ENCODE data around the gene CCDC87.
A peak's percentile ranks its signal among the peaks of the same experiment; 100 is the strongest.
"Not testable (repeated sequence)": the region's sequence is repeated elsewhere in the genome, so short reads cannot be mapped to it uniquely, and the experiment has no call there.

CCDC87 gene

DNA sequence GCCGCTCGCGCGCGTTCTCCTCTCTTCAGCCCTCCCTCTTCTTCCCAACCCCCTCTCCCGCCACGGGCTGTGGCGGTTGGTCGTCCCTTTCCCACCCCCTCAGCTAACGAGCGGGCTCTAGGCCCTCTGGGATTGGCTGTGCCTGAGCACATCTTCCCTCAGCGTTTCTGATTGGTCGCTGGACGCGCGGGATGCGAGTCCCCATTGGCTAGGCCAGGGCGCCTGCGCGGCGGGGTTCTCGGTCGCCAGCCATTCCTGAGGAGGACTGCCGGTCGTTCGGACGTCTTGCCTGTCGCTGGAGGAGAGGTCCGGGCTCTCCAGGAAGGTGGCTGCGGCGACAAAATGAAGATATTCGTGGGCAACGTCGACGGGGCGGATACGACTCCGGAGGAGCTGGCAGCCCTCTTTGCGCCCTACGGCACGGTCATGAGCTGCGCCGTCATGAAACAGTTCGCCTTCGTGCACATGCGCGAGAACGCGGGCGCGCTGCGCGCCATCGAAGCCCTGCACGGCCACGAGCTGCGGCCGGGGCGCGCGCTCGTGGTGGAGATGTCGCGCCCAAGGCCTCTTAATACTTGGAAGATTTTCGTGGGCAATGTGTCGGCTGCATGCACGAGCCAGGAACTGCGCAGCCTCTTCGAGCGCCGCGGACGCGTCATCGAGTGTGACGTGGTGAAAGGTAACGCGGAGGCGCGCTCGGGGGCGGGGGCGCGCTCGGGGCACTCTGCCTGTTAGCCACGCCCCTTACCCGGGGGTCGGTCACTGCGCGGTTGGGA lies 23.7 kb upstream of the CCDC87 start, which contains the start of gene RBM14:
Gene RBM14, plus strand, starts transcription at position 252 of the 776 bp plus-strand sequence. Its CDS starts 91 bp downstream, at position 343.
- FAIRE-seq (peak; percentile 55), DNase-seq (ENCODE audit: insufficient read length, low spot score) (peak; percentile 100)

DNA sequence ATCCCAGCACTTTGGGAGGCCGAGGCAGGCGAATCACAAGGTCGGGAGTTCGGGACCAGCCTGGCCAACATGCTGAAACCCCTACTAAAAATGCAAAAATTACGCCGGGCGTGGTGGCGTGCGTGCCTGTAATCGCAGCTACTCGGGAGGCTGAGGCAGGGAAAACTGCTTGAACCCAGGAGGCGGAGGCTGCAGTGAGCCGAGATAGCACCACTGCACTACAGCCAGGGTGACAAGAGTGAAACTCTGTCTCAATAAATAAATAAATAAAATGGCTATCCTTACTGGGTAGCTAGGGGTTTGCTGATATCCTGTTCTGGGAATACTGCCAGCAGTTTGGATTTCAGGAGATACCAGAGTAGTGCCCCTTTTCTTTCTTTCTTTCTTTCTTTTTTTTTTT lies 21.2 kb upstream of the CCDC87 start:
- DNase-seq (ENCODE audit: insufficient read length, low spot score) = no peak
- no peak for FAIRE-seq

DNA sequence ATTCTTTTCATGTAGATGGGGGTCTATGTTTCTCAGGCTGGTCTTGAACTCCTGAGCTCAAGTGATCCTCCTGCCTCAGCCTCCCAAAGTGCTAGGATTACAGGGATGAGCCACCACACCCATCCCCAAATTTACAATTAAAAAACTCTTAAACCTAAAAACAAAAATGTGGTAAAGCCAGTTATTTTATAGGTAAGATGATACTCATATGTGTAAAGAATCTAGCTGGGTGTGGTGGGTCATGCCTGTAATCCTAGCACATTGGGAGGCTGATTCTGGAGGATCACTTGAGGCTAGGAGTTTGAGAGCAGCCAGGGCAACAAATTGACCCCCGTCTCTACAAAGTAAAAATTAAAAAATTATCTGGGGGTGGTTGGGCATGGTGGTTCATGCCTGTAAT lies 19.6 kb upstream of the CCDC87 start:
- DNase-seq (ENCODE audit: insufficient read length, low spot score) = no peak
- no peak for FAIRE-seq

DNA sequence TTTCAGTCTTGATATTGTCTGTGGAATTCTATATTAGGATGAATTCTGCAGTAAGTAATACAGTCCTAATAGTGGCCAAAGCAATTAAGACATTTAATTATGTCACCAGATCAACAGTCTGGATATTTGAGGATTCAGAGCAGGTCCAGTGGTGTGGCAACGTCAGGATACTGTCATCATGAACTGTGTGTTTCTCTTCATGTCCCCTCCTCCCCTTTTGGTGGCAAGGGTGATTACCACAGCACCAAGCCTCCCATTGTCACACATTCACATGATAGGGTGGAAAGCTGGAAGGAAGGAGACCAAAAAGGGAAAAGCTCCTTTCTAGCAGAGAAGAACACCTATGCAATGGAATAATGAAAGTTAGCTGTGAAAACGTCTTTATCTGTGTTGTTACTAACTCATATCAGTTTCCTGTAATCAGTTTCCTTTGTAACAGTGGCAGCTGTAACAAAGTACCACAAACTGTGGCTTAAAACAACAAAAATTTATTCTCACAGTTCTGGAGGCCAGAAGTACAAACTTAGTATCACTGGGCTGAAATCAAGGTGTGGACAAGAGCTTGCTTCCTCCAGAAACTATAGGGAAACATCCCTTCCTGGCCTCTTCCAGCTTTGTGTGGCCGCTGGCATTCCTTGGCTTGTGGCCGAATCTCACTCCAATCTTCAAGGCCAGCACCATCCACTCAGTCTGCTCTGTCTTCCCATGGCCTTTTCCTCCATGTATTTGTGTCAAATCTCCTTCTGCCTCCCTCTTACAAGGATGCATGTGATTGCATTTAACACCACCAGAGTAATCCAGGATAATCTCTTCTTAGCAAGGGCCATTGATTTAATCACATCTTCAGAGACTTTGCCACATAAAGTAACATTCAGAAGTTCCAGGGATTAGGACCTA lies 17.1 kb upstream of the CCDC87 start:
- DNase-seq (ENCODE audit: insufficient read length, low spot score) = no peak

DNA sequence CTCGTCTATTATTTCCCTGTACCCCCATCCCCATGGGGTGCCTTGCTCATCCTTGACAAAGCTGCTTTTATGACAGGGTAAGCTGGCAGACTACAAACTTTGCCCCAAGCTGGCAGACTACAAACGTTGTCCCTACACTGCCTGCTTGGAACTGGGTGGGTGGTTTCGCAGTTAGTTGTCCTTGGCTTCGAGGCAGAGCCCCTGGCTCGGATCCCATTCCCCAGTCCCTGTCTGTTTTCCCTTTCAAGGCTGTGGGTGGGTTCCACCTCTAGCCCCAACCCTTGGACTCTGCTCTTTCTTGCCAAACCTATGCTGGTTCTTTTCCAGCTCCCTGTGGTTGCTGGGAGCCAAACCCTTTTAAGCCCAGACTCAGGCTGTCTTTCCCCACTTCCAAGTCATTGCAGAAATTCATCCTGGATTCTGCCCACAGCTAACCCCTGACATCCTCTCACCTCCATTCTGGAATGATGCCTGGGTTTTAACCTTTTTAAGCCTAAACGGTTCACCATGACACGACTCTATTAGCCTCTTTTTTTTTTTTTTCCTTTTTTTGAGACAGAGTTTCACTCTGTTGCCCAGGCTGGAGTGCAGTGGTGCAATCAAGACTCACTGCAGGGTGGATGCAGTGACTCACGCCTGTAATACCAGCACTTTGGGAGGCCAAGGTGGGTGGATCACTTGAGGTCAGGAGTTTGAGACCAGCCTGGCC lies 14.4 kb upstream of the CCDC87 start:
- DNase-seq (ENCODE audit: insufficient read length, low spot score) (no peak), FAIRE-seq (no peak)

More for the DNA sequence above, 17.1 kb upstream of the CCDC87 start:
- no peak for FAIRE-seq

DNA sequence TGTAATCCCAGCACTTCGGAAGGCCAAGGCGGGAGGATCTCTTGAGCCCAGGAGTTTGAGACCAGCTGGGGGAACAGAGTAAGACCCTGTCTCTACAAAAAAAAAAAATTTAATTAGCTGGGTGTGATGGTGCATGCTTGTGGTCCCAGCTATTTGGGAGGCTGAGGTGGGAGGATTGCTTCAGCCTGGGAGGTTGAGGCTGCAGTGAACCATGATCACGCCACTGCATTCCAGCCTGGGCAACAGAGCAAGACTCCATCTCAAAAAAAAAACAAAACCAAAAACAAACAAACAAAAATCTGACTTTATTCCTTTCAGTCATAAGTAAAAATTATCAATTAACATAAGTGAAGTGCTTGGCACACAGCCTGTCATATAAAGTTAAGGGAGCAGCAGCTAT lies 13.7 kb upstream of the CCDC87 start:
- FAIRE-seq; DNase-seq (ENCODE audit: insufficient read length, low spot score): not testable (repeated sequence)

DNA sequence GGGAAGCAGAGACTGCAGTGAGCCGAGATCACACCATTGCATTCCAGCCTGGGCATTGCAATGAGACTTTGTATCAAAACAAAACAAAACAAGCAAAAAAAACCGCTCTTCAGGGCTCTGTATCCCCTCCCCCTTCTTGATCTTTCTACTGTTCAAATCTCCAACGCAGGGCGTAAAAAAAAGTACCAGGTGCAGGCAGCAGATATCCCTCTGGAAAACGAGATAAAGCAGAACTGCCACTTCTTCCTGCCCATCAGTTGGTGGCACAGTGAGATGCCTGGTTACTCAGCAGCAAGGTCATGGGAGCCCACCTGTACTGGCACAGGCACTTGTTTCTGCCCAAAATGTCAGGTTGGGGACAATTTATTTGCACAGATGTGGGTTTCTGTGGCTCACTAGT lies 11.3 kb upstream of the CCDC87 start:
- FAIRE-seq (no peak), DNase-seq (ENCODE audit: insufficient read length, low spot score) (no peak)

DNA sequence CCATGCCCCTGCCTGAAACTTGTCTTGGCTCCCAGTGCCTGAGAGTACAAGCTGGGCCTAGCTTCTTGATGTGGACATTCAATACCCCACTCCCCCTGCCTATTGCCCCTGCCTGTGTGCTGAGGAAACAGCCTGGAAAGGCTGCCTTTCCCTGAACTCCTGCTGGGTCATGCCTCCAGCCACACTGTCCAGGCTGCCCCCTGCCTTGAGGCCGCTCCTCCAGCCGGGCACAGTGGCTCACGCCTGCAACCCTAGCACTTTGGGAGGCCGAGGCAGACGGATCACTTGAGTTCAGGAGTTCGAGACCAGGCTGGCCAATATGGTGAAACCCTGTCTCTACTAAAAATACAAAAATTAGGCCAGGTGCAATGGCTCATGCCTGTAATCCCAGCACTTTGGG lies 10.2 kb upstream of the CCDC87 start:
- FAIRE-seq = no peak
- DNase-seq (ENCODE audit: insufficient read length, low spot score) = no peak

DNA sequence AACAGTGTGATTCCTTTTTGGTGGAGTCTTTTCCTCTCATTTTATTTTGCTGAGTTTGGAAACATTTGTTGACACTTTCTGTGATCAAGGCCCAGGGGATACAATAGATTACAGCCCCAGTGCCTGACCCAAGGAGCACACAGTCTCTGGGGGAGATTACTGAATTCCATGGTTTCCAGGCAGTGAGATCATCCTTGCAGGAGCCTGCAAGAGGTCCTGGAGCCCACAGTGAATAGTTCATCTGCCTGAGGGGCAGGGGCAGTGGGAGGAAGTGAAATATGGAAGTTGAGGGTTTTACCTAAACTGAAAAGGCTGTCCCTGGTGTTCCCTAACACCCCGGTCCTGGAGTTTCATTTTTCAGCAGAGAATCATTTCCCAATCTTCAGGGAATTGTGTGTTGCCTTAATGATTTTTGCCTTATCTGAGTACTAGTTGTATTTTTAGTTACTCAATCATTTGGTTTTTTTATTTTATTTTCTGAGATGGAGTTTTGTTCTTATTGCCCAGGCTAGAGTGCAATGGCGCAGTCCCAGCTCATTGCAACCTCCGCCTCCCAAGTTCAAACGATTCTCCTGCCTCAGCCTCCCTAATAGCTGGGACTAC lies 7.9 kb upstream of the CCDC87 start:
- DNase-seq (ENCODE audit: insufficient read length, low spot score) = no peak
- FAIRE-seq = no peak

DNA sequence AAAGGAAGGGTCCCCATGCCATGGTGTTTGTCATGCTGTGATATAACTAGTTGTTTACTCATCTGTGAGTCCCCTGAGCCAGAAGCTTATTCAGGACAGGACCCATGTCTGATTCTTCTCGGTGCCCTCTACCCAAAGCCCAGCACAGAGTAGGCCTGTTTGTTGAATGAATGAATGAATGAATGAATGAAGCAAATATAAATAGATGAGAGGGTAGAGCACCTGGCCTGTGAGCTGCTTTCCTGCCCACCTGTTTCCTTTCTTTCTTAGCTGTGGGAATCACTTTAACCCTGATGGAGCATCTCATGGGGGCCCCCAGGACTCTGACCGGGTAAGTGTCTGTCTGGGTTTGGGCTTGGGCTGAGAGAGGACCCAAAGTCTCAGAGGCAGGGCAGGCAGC lies 7.4 kb upstream of the CCDC87 start:
- FAIRE-seq = no peak
- DNase-seq (ENCODE audit: insufficient read length, low spot score) = no peak

DNA sequence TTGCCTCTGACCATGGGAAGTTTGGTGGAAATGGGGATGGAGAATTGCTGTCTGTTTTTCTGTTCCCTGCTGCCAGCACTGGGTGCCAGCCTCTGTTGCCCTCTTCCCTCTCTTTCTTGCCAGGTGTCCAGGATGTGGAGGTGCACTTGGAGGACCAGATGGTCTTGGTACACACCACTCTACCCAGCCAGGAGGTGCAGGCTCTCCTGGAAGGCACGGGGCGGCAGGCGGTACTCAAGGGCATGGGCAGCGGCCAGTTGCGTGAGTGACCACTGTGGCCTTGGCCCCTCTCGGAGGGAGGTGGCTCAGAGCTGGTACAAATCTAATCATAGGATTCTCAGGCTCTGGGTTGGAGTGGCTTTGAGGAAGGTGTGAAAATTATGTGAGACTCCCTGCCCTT lies 6.1 kb upstream of the CCDC87 start:
- FAIRE-seq (no peak), DNase-seq (ENCODE audit: insufficient read length, low spot score) (no peak)

DNA sequence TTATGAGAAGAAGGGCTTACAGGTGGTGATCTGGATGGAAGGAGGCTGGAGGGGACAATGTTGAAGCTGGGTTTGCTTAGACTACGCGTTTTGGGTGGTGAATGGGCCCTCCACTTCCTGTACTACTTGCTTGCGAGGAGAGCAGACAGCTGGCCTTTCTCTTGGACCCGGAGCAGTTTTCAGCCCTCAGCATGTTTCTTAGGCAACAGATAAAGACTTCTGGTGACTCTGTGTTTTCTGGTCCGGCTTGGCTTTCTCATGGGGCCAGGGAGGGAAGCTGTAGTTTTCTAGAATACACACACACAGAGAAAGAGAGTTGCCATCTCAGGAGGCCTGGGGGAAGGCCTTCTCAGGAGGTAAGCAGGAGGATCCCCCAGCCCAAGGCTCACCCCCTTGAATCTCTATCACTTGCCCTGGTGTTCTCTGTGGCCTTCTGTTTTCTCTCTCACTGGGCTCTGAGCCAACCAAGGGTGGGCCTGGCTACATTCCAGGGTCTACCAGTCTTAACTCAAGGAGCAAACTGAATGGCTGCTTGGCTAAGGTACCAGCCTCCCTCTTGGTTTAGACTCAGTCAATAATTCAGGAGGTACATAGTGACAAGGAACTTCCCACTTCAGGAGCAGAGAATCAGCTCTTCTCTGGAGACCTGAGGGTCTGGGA lies 2.5 kb upstream of the CCDC87 start:
- DNase-seq (ENCODE audit: insufficient read length, low spot score) (no peak), FAIRE-seq (no peak)

DNA sequence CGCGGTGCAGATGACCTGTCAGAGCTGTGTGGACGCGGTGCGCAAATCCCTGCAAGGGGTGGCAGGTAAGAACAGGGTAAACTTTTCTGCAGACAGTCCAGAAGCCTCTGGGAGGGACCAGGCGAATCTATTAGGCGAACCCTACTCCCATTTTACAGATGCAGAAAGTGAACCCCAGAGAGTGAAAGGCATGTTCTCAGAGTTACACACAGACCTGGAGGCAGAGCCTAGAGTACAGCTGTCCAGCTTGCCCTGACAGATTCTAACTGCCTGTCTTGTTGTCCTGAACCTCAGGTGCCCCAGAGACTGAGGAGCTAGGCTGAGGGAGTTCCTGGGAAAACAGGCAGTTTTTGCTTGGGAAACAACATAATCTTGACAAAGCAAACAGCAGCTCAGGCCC lies 787 bp upstream of the CCDC87 start:
- DNase-seq (ENCODE audit: insufficient read length, low spot score) = no peak
- FAIRE-seq = no peak

DNA sequence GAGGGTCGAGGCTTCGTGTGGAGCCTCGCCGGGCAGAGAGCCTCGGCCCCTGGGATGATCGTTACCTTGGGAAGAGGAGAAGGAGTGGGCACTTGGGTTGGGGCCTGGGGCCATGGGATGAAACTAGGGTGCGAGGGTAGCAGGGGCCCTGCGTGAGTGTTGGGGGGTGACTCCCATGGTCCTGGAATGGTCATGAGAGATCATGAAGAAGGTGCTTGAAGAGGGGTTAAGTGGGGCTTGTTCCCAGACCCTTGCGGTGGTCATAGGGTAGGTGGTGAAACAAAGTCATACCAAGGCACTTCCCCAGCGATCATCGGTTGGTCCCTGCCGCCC lies 406 bp upstream of the CCDC87 start:
- FAIRE-seq (no peak), DNase-seq (ENCODE audit: insufficient read length, low spot score) (no peak)

DNA sequence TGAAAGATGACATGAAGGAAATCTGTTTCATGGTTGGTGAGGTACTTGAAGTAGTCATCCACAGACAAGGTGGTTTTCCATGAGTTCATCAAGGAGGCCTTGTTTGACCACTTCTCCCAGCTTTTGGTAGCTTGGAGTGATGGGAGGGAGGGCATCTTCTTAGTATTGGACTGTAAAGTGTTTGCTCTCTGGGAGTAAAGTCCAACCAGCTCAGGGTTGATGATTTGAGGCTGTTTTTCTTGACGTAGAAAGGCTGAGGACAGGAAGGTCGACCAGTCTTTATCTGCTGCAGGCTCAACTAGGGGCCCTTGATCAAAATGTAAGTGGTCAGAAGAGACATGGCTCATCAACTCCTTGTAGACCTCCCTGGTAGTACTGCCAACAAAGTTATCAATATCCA lies 1.7 kb downstream of the CCDC87 start:
- no peak for FAIRE-seq
- DNase-seq (ENCODE audit: insufficient read length, low spot score) = no peak

DNA sequence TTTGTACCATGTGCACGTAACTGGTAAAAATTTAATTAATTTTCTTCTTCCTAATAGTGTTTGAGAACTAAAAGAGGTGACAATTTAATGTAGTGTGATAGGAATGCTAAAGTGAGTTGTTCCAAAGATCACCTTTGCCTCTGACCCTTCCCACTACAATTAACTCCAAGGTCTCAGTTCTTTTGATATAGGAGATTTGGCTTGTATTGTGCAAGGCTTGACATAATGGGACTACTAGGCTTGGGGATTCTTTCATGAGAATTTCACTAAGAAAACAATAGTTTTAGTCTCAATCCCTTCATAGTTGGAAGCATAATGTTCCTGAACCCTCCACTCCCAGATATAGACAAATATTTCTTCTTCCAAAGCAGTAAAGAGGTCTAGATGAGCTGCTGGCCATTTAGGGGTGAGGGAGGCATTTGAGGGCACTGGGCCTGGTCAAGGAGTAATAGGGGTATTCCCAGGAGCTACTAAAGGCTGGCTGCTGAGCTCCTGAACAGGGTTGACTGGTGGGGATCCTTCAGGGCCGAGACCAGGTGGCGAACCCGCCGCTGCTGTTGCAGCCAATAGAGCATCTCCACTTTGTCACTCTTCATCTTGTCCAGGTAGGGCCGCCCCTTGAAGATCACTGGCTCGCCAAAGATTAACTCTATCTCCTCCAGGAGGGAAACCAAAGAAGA lies 2.7 kb downstream of the CCDC87 start:
- no peak for FAIRE-seq

DNA sequence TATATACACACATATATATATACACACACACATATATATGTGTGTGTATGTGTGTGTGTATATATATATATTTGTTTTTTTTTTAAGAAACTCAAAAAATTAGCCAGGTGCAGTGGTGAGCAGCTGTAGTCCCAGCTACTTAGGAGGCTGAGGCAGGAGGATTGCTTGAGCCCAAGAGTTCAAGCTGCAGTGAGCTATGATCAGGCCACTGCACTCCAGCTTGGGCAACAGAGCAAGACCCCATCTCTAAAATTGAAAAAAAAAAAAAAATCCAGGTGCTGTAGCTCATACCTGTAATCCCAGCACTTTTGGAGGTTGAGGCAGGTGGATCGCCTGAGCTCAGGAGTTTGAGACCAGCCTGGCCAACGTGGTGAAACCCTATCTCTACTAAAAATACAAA lies 3.5 kb downstream of the CCDC87 start:
- not testable (repeated sequence) for DNase-seq (ENCODE audit: insufficient read length, low spot score); FAIRE-seq

More for the DNA sequence above, 2.7 kb downstream of the CCDC87 start:
- DNase-seq (ENCODE audit: insufficient read length, low spot score) = no peak

DNA sequence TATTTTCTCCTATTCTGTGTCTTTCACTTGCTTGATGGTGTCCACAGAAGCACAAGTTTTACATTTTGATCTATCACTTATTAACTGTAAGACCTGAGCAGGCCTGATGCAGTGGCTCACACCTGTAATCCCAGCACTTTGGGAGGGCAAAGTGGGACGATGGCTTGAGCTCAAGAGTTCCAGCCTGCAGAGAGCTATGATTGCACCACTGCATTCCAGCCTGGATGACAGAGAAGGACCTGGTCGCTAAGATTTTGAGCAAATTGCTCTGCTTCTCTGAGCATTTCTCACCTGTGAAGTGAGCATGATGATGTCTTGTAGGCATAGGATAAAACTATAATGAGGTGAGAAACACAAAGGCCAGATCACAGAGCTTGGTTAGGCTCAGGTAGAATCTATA lies 6.7 kb downstream of the CCDC87 start:
- FAIRE-seq (no peak), DNase-seq (ENCODE audit: insufficient read length, low spot score) (no peak)

DNA sequence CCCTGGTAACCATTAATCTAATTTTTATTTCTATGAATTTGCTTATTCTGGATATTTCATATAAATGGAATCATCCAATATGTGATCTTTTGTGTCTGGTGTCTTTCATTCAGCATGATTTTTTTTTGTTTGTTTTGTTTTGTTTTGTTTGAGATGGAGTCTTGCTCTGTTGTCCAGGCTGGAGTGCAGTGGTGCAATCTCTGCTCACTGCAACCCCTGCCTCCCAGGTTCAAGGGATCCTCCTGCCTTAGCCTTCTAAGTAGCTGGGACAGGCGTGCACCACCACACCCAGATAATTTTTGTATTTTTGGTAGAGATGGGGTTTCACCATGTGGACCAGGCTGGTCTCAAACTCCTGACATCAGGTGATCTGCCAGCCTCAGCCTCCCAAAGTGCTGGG lies 7.4 kb downstream of the CCDC87 start:
- DNase-seq (ENCODE audit: insufficient read length, low spot score); FAIRE-seq: not testable (repeated sequence)
